HL-60 (cell line): Measurements from ENCODE around the gene PDCL2.
"Not testable (repeated sequence)": the region's sequence is repeated elsewhere in the genome, so short reads cannot be mapped to it uniquely, and the experiment has no call there.

Experiments used
- DNase-seq, 2 experiments: peaks; one replicate each; pipeline ENCODE4 v3.0.0-alpha.2; 2010 to 2020; ENCODE audit warnings: low read depth in 1 of 2, low spot score in 1 of 2
- H3K27ac ChIP-seq: fragments of 250-450 bp; sonication (Bioruptor Pico); replicated peaks from 2 replicates; pipeline ENCODE4 v1.5.1; 2020; ENCODE audit warnings: mild to moderate bottlenecking, moderate library complexity
- H3K27me3 ChIP-seq: fragments of 250-450 bp; sonication (Bioruptor Pico); 2 replicates; pipeline ENCODE4 v1.5.1; 2021; ENCODE audit warnings: mild to moderate bottlenecking, moderate library complexity; ENCODE audit not compliant: insufficient read depth, poor library complexity, severe bottlenecking
- H3K4me3 ChIP-seq: replicated peaks from 2 replicates; pipeline ENCODE4 v1.5.1; 2011; ENCODE audit warnings: mild to moderate bottlenecking, control low read depth, low read length; ENCODE audit not compliant: insufficient read depth
- GABPA ChIP-seq: IDR thresholded peaks from 2 replicates; pipeline ENCODE4 v1.6.1; 2012; ENCODE audit warnings: low read depth
- POLR2AphosphoS5 ChIP-seq: IDR thresholded peaks from 2 replicates; pipeline ENCODE4 v1.6.1; 2012; ENCODE audit warnings: low read depth
- REST ChIP-seq: IDR thresholded peaks from 2 replicates; pipeline ENCODE4 v1.6.1; 2012; ENCODE audit warnings: low read depth; ENCODE audit not compliant: insufficient replicate concordance
- SPI1 ChIP-seq: IDR thresholded peaks from 2 replicates; pipeline ENCODE4 v1.6.1; 2012; ENCODE audit warnings: low read depth, mild to moderate bottlenecking, borderline replicate concordance
- TF ChIP-seq, protein P1 (sequence below): IDR thresholded peaks from one replicate; pipeline ENCODE4 v1.5.1; 2011; ENCODE audit warnings: low read length, control low read depth, inconsistent platforms; ENCODE audit not compliant: insufficient read depth

PDCL2 gene

DNA sequence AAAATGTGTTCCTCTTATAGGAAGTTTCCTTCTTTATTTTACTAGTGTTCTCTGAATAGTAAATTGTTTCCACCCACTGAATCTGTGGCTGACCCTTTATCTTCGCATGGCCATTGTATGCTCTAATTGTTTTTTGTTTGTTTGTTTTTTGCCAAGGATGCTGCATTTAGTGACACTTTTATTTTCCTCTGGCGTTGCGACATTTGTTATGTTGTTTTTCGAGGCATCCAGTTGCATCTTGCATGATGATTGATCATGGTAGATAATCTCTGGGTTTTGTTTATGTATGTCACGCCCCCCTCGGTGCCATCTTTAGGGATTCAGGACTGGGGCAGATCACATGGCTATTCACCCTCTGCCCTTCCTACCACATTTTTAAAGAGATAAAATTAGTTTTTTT is 41.9 kb upstream of the PDCL2 start:
- Histone ChIP-seq H3K27me3 (peaks cover 32% of the 10 kb centered on the region), H3K27ac (no peak overlapping the region), H3K4me3 (no peak overlapping the region)
- TF ChIP-seq REST = no peak
- no peak for DNase-seq

DNA sequence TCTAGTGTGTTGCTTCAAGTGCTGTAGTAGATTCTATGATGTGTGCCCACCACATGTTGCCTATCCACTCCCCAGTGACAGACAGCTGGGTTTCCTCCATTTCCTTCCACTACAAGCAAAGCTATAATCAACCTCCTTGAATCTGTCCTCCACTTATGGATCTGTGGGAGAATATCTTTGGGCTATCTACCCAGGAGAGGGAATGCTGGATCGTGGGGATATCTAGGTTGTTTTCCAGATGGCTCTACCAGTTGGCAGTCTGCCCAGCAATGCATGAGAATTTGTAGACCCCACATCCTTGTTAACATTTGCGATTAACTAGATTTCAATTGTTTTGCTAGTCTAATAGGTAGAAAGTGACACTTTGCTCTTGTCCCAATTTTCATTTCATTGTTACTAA is 33.8 kb upstream of the PDCL2 start:
- H3K4me3 ChIP-seq = no peak overlapping the region
- no peak overlapping the region for H3K27ac ChIP-seq
- H3K27me3 ChIP-seq = no peaks in the 10 kb centered on the region
- TF ChIP-seq POLR2AphosphoS5 (no peak), REST (no peak), SPI1 (no peak), GABPA (no peak)
- TF ChIP-seq, protein P1, sequence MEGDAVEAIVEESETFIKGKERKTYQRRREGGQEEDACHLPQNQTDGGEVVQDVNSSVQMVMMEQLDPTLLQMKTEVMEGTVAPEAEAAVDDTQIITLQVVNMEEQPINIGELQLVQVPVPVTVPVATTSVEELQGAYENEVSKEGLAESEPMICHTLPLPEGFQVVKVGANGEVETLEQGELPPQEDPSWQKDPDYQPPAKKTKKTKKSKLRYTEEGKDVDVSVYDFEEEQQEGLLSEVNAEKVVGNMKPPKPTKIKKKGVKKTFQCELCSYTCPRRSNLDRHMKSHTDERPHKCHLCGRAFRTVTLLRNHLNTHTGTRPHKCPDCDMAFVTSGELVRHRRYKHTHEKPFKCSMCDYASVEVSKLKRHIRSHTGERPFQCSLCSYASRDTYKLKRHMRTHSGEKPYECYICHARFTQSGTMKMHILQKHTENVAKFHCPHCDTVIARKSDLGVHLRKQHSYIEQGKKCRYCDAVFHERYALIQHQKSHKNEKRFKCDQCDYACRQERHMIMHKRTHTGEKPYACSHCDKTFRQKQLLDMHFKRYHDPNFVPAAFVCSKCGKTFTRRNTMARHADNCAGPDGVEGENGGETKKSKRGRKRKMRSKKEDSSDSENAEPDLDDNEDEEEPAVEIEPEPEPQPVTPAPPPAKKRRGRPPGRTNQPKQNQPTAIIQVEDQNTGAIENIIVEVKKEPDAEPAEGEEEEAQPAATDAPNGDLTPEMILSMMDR = no peak
- no peak for DNase-seq

- H3K27ac ChIP-seq, H3K27me3 ChIP-seq, H3K4me3 ChIP-seq, DNase-seq: not testable (repeated sequence)
Measured at GRCh38 chr4:55624063-55624462, 32.0 kb upstream of the PDCL2 start.

DNA sequence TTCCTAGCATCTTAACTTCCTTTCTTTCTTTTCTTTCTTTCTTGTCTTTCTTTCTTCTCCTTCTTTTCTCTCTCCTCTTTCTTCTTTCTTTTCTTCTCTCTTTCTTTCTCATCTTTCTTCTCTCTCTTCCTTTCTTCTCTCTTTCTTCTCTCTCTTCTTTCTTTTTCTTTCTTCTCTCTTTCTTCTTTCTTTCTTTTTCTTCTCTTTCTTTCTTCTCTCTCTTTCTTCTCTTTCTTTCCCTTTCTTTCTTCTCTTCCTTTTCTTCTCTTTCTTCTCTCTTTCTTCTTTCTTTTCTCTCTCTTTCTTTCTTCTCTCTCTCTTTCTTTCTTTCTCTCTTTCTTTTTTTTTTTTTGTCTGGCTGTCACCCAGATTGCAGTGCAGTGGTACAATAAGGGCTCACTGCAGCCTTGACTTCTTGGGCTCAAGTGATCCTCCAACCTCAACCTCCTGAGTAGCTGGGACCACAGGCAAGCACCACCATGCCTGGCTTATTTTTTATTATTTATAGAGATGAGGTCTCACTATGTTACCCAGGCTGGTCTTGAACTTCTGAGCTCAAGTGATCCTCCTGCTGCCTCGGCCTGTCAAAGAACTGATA is 26.6 kb upstream of the PDCL2 start:
- Histone ChIP-seq H3K27ac (no peak overlapping the region), H3K27me3 (no peaks in the 10 kb centered on the region), H3K4me3 (no peak overlapping the region)
- TF ChIP-seq SPI1 (no peak), REST (no peak), GABPA (no peak), POLR2AphosphoS5 (no peak)
- TF ChIP-seq, protein P1 = no peak
- no peak for DNase-seq
